Nephron progenitor cell (in vitro differentiated cells): ENCODE data around the gene UBE2Q1.
A peak's percentile ranks its signal among the peaks of the same experiment; 100 is the strongest.

ENCODE experiments used
- DNase-seq: peaks from one replicate; pipeline ENCODE4 v3.0.0; 2021
- H3K27ac Mint-ChIP-seq: 2 replicates; pipeline ENCODE4 v1.8.0; 2021; ENCODE audit warnings: mild to moderate bottlenecking, moderate library complexity, mixed read lengths
- H3K27me3 Mint-ChIP-seq: 2 replicates; pipeline ENCODE4 v1.8.0; 2021; ENCODE audit warnings: mild to moderate bottlenecking, low read depth, mixed read lengths; ENCODE audit not compliant: poor library complexity
- H3K36me3 Mint-ChIP-seq: 2 replicates; pipeline ENCODE4 v1.8.0; 2021; ENCODE audit warnings: low read depth, mixed read lengths
- H3K4me1 Mint-ChIP-seq: 2 replicates; pipeline ENCODE4 v1.8.0; 2021; ENCODE audit warnings: mixed read lengths
- H3K4me3 Mint-ChIP-seq: 2 replicates; pipeline ENCODE4 v1.8.0; 2021; ENCODE audit warnings: mild to moderate bottlenecking, moderate library complexity, mixed read lengths
- H3K9me3 Mint-ChIP-seq: 2 replicates; pipeline ENCODE4 v1.8.0; 2021; ENCODE audit warnings: mild to moderate bottlenecking, moderate library complexity, mixed read lengths
- CTCF ChIP-seq: fragments of 200-600 bp; sonication (generic); IDR thresholded peaks from 2 replicates; pipeline ENCODE4 v1.5.0; 2021; ENCODE audit warnings: antibody characterized with exemption

The UBE2Q1 gene

GRCh38 chr1:154582885-154583284 lies 24.4 kb upstream of the UBE2Q1 start:
- H3K36me3 Mint-ChIP-seq: peaks cover 68% of the 10 kb centered on the region
- no peaks in the 10 kb centered on the region for H3K9me3 Mint-ChIP-seq
- no peak for TF ChIP-seq CTCF
- H3K27ac Mint-ChIP-seq: no peak overlapping the region
- H3K4me3 Mint-ChIP-seq: no peak overlapping the region
- no peaks in the 10 kb centered on the region for H3K4me1 Mint-ChIP-seq
- DNase-seq: no peak
- H3K27me3 Mint-ChIP-seq: no peaks in the 10 kb centered on the region

- no peak overlapping the region for H3K27ac Mint-ChIP-seq
- H3K36me3 Mint-ChIP-seq: peaks cover 56% of the 10 kb centered on the region
- H3K4me1 Mint-ChIP-seq: no peaks in the 10 kb centered on the region
- no peaks in the 10 kb centered on the region for H3K27me3 Mint-ChIP-seq
- TF ChIP-seq CTCF: no peak
- H3K9me3 Mint-ChIP-seq: no peaks in the 10 kb centered on the region
- no peak for DNase-seq
- H3K4me3 Mint-ChIP-seq: no peak overlapping the region
These were observed 23.3 kb upstream of the UBE2Q1 start for GRCh38 chr1:154581766-154582165.

- Mint-ChIP-seq H3K4me3 (no peak overlapping the region), H3K4me1 (peaks cover 19% of the 10 kb centered on the region), H3K27ac (no peak overlapping the region), H3K27me3 (peaks cover 5% of the 10 kb centered on the region), H3K9me3 (no peaks in the 10 kb centered on the region), H3K36me3 (peaks cover 33% of the 10 kb centered on the region)
- DNase-seq: no peak
- TF ChIP-seq CTCF: no peak
These were observed 20.9 kb upstream of the UBE2Q1 start for GRCh38 chr1:154579374-154579773.

GRCh38 chr1:154578058-154578418 lies 19.6 kb upstream of the UBE2Q1 start:
- no peak for DNase-seq
- H3K27me3 Mint-ChIP-seq: peaks cover 11% of the 10 kb centered on the region
- H3K27ac Mint-ChIP-seq: peak overlapping the region; percentile 95
- H3K36me3 Mint-ChIP-seq: peaks cover 21% of the 10 kb centered on the region
- TF ChIP-seq CTCF: no peak
- no peak overlapping the region for H3K4me3 Mint-ChIP-seq
- H3K4me1 Mint-ChIP-seq: peaks cover 29% of the 10 kb centered on the region
- no peaks in the 10 kb centered on the region for H3K9me3 Mint-ChIP-seq

DNA sequence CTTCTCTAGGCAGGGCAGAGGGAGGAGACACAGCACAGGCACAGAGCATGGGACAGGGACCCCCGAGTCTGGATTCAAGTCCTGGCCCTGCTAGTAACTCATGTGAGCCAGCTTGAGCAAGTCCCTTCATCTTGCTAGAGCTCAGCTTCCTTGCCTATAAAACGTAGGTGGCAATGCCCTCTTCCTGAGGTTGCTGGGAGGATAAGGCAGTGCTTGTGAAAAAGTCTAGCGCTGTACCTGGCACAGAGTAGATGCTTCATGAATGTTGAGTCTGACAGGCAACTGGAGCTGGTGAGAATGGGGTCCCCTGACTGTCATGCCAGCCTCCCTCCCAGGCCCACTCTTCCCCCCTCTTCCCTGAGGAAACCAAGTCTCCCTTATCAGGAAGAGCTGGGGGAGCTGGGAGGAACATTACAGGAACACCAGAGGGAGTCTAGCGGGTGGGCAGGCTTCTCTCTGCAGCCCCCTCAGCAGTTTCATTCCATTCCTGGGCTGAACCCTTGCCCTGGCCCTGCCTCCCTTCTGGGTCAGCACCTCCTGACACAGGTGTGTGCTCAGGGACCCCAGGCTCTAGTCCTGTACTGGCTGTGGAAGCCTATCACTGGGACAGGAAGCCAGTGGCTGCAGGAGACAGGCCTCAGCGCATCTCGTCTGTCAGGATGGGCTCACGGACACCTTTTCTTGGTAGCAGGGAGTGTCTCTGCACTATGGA lies 19.0 kb upstream of the UBE2Q1 start:
- Mint-ChIP-seq H3K9me3 (no peaks in the 10 kb centered on the region), H3K27ac (peak overlapping the region; percentile 95), H3K27me3 (peaks cover 11% of the 10 kb centered on the region), H3K36me3 (peaks cover 20% of the 10 kb centered on the region), H3K4me1 (peaks cover 33% of the 10 kb centered on the region), H3K4me3 (no peak overlapping the region)
- TF ChIP-seq CTCF: no peak
- no peak for DNase-seq

DNA sequence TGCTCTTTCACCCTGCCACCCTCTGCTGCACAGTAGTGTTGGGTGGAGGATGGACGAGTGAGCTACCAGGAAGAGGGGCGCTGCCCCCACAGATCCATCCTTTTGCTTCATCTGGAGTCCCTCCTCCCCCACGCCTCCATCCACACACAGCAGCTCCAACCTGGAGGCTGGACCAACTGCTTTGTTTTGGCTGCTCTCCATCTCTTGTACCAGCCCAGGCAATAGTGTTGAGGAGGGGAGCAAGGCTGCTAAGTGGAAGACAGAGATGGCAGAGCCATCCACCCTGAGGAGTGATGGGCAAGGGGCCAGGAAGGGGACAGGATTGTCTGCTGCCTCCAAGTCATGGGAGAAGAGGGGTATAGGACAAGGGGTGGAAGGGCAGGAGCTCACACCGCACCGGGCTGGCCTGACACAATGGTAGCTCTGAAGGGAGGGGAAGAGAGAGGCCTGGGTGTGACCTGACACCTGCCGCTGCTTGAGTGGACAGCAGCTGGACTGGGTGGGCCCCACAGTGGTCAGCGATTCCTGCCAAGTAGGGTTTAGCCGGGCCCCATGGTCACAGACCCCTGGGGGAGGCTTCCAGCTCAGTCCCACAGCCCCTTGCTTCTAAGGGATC lies 17.6 kb upstream of the UBE2Q1 start:
- peak overlapping the region; percentile 22 for H3K27ac Mint-ChIP-seq

More for the DNA sequence above, 17.6 kb upstream of the UBE2Q1 start:
- Mint-ChIP-seq H3K4me3 (no peak overlapping the region), H3K27me3 (peaks cover 14% of the 10 kb centered on the region), H3K36me3 (peaks cover 9% of the 10 kb centered on the region), H3K9me3 (no peaks in the 10 kb centered on the region), H3K4me1 (peaks cover 38% of the 10 kb centered on the region)
- no peak for TF ChIP-seq CTCF
- no peak for DNase-seq
